OCI-LY3 (cell line): ENCODE results near the gene SPATS2.

Experiments used
- H2AFZ ChIP-seq: fragments of 200-600, 300-600 bp; shearing (Covaris generic); 2 replicates; pipeline ENCODE4 v1.6.0; 2014; ENCODE audit warnings: antibody characterized with exemption, low read depth, low read length
- H3K27ac ChIP-seq: fragments of 200-600, 300-600 bp; sonication (generic); 2 replicates; pipeline ENCODE4 v1.5.1; 2014; ENCODE audit warnings: mild to moderate bottlenecking, low read length, moderate library complexity, mixed read lengths
- H3K27me3 ChIP-seq: fragments of 200-600, 300-600 bp; sonication (generic); 2 replicates; pipeline ENCODE4 v1.6.1; 2014; ENCODE audit warnings: low read depth, low read length, mixed read lengths
- H3K36me3 ChIP-seq: fragments of 200-600, 300-600 bp; sonication (generic); replicated peaks from 2 replicates; pipeline ENCODE3; 2014; ENCODE audit warnings: low read depth, low read length, mixed read lengths
- H3K4me1 ChIP-seq: fragments of 300-600, 200-600 bp; sonication (generic); 2 replicates; pipeline ENCODE4 v1.6.1; 2014; ENCODE audit warnings: low read length, mixed read lengths
- H3K4me2 ChIP-seq: fragments of 200-600, 300-600 bp; sonication (generic); 2 replicates; pipeline ENCODE4 v1.6.1; 2014; ENCODE audit warnings: low read length, mixed read lengths
- H3K4me3 ChIP-seq: fragments of 300-600, 200-600 bp; sonication (generic); 2 replicates; pipeline ENCODE4 v1.5.1; 2014; ENCODE audit warnings: antibody characterized with exemption, mild to moderate bottlenecking, low read length, moderate library complexity
- H3K79me2 ChIP-seq: fragments of 300-600, 200-600 bp; shearing (Covaris generic); 2 replicates; pipeline ENCODE4 v1.6.1; 2014; ENCODE audit warnings: mild to moderate bottlenecking, low read length, mixed read lengths
- H3K9ac ChIP-seq: fragments of 300-600, 200-600 bp; shearing (Covaris generic); 2 replicates; pipeline ENCODE4 v1.6.0; 2014; ENCODE audit warnings: mild to moderate bottlenecking, low read length, moderate library complexity
- H3K9me3 ChIP-seq: fragments of 200-600, 300-600 bp; shearing (Covaris generic); 2 replicates; pipeline ENCODE4 v1.6.1; 2014; ENCODE audit warnings: low read length, mixed read lengths; ENCODE audit not compliant: insufficient read depth
- H4K20me1 ChIP-seq: fragments of 200-600, 300-600 bp; sonication (generic); 2 replicates; pipeline ENCODE4 v1.6.1; 2016; ENCODE audit warnings: low read length, mixed read lengths; ENCODE audit not compliant: insufficient read depth
- CTCF ChIP-seq: fragments of 200-600, 300-600 bp; sonication (generic); IDR thresholded peaks from 2 replicates; pipeline ENCODE4 v1.5.1; 2014; ENCODE audit warnings: antibody characterized with exemption, low read length, low read depth
- EZH2phosphoT487 ChIP-seq: fragments of 200-600 bp; shearing (Covaris generic); IDR thresholded peaks from 2 replicates; pipeline ENCODE4 v1.6.1; 2018; ENCODE audit warnings: antibody characterized with exemption, mixed run types, low read depth

The SPATS2 gene

GRCh38 chr12:49336645-49337584 lies 30.3 kb upstream of the SPATS2 start, which contains the start of gene C1QL4:
Gene C1QL4 (minus strand): TSS chr12:49337188. CDS start chr12:49336477, 711 bp downstream.
- TF ChIP-seq CTCF = peak; percentile 77
- no peak for TF ChIP-seq EZH2phosphoT487
- no peaks in the 10 kb centered on the region; the same call in 1 of the 2 replicates for H3K27me3 ChIP-seq
- H3K9me3 ChIP-seq = no peaks in the 10 kb centered on the region
- peak within 1 kb of the TSS; percentile 59 for H3K9ac ChIP-seq
- H3K4me2 ChIP-seq = peak within 1 kb of the TSS; percentile 84
- no peak within 1 kb of the TSS for H3K27ac ChIP-seq
- H3K4me3 ChIP-seq = peak within 1 kb of the TSS; percentile 76
- H2AFZ ChIP-seq = peak within 1 kb of the TSS; percentile 97
- H3K79me2 ChIP-seq = no peaks in the 10 kb centered on the region
- H3K36me3 ChIP-seq = no peaks in the 10 kb centered on the region
- H4K20me1 ChIP-seq = no peaks in the 10 kb centered on the region
- peaks cover 6% of the 10 kb centered on the region; the same call in 1 of the 2 replicates for H3K4me1 ChIP-seq

- Histone ChIP-seq H3K9me3 (no peaks in the 10 kb centered on the region), H2AFZ (no peak overlapping the region), H3K27ac (no peak overlapping the region), H3K4me2 (no peak overlapping the region), H3K79me2 (no peaks in the 10 kb centered on the region), H3K36me3 (no peaks in the 10 kb centered on the region), H3K27me3 (peaks cover 5% of the 10 kb centered on the region), H4K20me1 (no peaks in the 10 kb centered on the region), H3K4me3 (no peak overlapping the region), H3K4me1 (peaks cover 15% of the 10 kb centered on the region; the same call in 1 of the 2 replicates), H3K9ac (no peak overlapping the region)
- TF ChIP-seq EZH2phosphoT487 (no peak), CTCF (no peak)
These were observed 28.3 kb upstream of the SPATS2 start for GRCh38 chr12:49338830-49339463.

GRCh38 chr12:49339464-49339861 lies 27.8 kb upstream of the SPATS2 start:
- H3K4me2 ChIP-seq = no peak overlapping the region
- H3K4me3 ChIP-seq = no peak overlapping the region
- no peaks in the 10 kb centered on the region for H3K79me2 ChIP-seq
- H3K36me3 ChIP-seq = no peaks in the 10 kb centered on the region
- no peak overlapping the region for H3K27ac ChIP-seq
- H3K4me1 ChIP-seq = peaks cover 15% of the 10 kb centered on the region; the same call in 1 of the 2 replicates
- peaks cover 5% of the 10 kb centered on the region for H3K27me3 ChIP-seq
- no peak for TF ChIP-seq EZH2phosphoT487
- no peak for TF ChIP-seq CTCF
- no peak overlapping the region for H2AFZ ChIP-seq
- no peaks in the 10 kb centered on the region for H3K9me3 ChIP-seq
- no peaks in the 10 kb centered on the region for H4K20me1 ChIP-seq
- no peak overlapping the region for H3K9ac ChIP-seq
